ENCODE measurements around the gene TRUB2.

GRCh38 chr9:128333451-128333869, 11.2 kb upstream of the TRUB2 start:
- TF ChIP-seq EZH2 (IDR thresholded peaks at IDR 0.05; ENCODE audit: borderline replicate concordance, insufficient read depth, low read depth, low read length, poor library complexity, severe bottlenecking) (no peak), CTCF (IDR thresholded peaks at IDR 0.05) (no peak)

Measured in B cell (primary cell).